GM19328 (cell line): ENCODE data around the gene SLC35F1.
"Not testable (repeated sequence)": the region's sequence is repeated elsewhere in the genome, so short reads cannot be mapped to it uniquely, and the experiment has no call there.

ENCODE experiments used
- ATAC-seq: cut with Tn5 transposase; IDR thresholded peaks from one replicate; pipeline ENCODE4 v1.9.1; 2021; ENCODE audit warnings: mild to moderate bottlenecking, moderate library complexity; ENCODE audit not compliant: unreplicated experiment

The SLC35F1 gene

DNA sequence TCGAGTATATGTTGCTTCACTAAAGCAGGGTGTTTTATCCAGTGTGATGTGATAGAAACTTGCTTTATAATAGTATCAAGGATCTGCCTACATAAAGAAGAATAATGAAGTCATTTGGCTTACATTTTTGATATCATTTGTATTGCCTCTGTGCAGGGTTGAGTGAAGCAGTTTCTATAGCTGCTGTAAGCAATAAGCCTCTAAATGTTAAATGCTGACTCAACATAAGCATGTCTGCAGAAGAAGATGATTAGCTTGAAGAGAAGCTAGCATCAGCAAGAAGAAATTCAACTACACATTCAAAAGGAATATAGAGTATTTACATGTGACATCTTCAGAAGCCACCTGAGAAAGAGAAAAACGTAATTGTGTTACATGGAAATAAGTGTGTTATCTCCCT is 17.6 kb downstream of the SLC35F1 start:
- ATAC-seq = no peak

GRCh38 chr6:117927866-117928265 is 20.8 kb downstream of the SLC35F1 start:
- no peak for ATAC-seq

GRCh38 chr6:117928833-117929232 is 21.8 kb downstream of the SLC35F1 start:
- ATAC-seq = no peak

GRCh38 chr6:117929501-117929900 is 22.4 kb downstream of the SLC35F1 start:
- ATAC-seq = no peak

DNA sequence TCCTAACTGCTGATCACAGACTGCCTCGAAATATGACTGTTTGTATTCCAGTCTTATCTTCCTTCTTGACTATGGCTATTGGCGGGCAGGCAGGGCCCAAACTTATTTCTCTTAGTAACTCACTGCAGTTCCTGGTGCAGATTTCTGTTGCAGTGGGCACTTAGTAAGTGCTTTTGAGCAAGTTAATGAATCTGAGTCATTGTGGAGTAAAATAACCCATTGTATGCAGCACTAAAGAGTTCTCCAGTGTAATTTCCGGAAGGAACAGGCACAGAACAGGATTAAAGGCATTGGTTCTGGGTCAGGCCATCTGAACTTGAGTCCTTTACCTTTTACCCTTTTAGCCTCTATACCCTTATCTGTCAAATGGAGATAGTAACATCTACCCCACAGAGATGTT is 23.6 kb downstream of the SLC35F1 start:
- ATAC-seq = no peak

DNA sequence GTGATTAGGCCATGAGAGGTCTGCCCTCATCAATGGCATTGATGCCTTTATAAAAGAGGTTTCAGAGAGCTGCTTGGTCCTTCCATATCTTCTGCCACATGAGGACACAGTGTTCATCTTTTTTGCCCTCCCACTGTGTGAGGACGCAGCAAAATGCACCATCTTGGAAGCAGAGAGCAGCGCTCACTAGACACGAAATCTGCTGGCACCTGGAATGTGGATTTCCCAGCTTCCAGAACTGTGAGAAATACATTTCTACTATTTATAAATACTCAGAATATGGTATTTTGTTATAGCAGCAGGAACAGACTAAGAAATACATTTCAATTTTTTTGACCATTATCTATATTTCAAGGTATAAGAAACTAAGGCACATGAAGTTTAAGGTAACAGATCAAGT is 24.9 kb downstream of the SLC35F1 start:
- ATAC-seq = no peak

DNA sequence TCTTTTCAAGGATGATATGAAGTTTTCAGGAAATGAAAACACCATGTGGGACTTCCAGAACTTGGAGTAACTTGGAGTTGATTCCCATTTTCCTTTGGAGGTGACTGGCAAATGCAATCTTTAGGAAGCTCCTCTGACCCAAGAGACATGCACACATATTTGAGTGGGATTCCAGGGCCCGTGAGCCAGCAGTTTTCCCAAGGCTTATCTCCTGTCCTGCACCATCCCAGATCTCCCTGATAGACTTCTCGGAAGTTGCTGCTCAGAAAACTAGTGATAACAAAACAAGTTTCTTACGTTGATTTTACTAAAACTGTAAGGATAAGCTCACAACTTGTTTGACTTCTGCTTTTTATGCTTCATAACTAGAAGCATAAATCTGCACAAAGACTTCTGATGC is 25.6 kb downstream of the SLC35F1 start:
- ATAC-seq = no peak

- ATAC-seq = no peak
Observed at GRCh38 chr6:117933471-117933870, 26.4 kb downstream of the SLC35F1 start.

- ATAC-seq = no peak
Observed at GRCh38 chr6:117938311-117938995, 31.4 kb downstream of the SLC35F1 start.

DNA sequence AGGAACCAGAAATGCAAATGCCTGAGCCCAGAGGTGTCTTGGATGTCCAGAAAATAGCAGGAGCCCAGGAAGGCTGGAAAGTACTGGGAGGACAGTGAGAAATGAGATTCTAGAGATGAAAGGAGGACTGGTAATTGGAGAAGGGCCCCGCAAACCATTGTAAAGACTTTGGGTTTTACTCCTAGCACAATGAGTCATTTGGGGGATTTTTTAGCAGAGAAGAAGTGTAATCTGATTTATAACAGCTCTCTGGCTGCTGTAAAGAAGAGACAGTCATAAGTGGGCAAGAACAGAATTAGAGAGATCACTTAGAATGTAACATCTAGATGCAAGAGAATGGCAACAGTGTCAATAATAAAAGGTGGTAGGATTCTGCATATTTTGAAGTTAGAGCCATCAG is 40.2 kb downstream of the SLC35F1 start:
- ATAC-seq = no peak

DNA sequence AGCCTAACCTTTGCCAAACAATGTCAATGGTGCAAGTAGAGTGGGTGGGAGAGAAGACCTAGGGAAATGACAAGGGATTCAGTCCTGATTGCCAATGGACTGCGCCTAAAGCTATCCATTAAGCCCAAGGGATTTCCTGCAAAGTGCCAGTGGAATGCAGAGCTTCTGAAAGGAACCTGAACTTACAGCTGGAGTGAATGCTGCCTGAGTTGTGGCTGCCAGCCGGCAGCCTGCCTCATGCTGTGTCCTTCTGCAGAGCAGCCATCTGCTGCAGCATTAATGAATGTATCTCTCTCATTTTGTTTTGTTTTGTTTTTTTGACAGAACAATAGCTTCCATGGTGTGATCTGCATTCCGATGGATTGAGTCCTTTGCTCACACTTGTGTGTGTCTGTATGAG is 44.7 kb downstream of the SLC35F1 start:
- ATAC-seq = no peak

DNA sequence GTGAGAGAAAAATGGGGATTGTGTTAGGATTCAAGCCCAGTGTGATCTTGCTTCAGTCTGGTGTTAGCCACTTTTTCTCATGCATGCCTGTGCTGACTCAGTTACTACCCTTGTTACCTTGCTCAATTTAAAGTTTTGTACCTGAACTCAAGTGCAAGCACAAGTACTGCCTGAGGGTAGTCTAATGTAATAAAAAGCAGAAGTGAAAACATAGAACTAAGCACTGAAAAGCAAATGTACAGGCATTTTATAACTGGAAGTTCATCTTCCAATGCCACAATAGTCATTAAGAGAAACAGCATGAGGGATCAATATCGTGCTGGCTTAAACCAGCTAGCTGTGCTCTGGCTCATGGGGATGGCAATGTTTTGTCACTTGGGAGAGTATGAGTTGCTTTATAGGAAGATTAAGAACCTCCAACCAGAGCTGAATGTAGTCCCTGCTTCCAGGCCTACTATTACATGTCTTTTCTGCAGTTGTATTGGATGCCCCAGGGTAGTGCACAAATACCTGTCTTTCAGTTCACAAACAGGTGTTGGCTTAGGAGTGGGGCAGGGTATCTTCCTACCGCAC is 48.7 kb downstream of the SLC35F1 start:
- peak; percentile 62 for ATAC-seq

DNA sequence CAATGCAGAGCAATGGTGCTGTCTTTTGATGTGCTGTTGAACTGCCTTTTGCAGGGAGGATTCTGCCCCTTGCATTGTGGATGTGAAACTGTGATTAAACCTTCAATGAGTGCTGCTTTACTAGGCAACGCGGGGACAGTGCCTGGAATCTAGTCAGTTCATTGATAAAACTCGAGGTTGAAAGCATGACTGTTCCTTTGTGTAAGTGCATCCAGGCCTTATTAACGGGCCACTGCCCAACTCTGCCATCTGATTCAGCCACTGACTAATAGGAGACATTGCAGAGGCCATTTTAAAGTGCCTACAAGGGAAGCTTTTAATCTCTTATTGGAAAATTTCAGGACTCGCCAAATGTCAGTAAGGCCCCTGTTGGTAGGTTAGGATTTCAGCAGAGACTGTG is 49.3 kb downstream of the SLC35F1 start:
- no peak for ATAC-seq

- ATAC-seq = no peak
Observed at GRCh38 chr6:117958536-117958935, 51.5 kb downstream of the SLC35F1 start.

DNA sequence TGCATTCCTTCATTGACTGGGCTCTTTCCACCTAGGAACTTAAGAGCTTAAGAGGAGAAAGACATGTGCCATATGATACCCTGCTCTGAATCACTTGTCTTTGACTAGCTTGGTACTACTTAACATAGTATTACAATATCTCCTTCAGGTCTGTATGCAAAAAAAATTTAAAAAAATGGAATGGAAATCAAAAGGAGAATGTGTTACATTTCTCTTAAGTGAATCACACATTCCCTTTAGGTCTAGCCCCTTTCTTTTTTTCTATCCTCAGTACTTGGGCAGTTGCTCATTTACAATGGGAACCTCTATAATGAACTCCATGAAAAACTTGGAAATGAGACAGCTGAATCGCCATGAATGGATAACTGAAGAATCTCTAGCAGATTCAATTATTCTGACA is 53.8 kb downstream of the SLC35F1 start:
- no peak for ATAC-seq

- ATAC-seq = no peak
Observed at GRCh38 chr6:117961301-117961700, 54.2 kb downstream of the SLC35F1 start.

GRCh38 chr6:117965763-117966162 is 58.7 kb downstream of the SLC35F1 start:
- ATAC-seq = not testable (repeated sequence)

DNA sequence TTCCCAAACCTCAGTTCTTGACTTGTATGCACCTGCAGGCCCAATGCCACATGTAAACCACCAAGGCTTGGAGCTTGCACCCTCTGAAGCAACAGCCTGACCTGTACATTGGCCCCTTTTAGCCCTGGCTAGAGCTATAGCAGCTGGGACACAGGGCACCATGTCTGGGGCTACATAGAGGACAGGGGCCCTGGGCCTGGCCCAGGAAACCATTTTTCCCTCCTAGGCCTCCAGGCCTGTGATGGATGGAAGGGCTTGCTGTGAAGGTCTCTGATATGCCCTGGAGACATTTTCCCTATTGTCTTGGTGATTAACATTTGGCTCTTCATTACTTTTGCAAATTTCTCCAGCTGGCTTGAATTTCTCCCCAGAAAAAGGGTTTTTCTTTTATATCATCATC is 64.6 kb downstream of the SLC35F1 start:
- ATAC-seq = no peak

DNA sequence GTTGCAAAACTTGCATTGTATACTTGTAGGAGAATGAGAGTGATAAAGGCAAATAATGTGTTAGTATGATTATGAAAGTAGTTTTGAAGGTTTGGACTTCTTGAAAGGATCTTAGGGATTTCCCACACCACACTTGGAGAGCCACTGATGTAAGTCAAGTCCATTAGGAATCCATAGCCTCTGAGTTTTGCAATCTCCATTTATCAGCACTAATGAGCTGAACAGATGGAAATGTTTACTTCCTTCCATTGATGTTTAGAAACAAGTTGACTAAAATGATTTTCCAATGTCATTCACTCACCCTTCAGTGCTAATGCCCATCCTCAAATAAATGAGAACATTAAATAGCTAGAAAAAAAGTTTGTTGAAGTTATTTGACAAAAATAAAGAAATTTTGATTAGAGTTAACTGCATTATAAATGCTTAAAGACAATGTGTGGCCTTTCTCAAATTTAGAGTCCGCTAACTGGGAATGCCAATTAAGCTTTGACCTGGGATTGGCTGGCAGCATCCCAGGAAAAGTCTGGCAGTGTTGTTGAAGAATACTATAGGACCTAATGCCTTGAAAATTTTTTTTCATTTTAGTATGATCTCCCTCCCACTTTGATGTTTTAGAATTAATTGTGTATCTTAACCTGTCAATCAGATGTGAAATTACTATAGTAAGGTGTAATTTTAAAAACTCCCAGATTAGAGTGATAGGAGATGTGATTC is 68.0 kb downstream of the SLC35F1 start:
- no peak for ATAC-seq

- no peak for ATAC-seq
Observed at GRCh38 chr6:117976030-117976651, 69.1 kb downstream of the SLC35F1 start.

GRCh38 chr6:117985916-117986315 is 78.9 kb downstream of the SLC35F1 start:
- ATAC-seq = no peak

DNA sequence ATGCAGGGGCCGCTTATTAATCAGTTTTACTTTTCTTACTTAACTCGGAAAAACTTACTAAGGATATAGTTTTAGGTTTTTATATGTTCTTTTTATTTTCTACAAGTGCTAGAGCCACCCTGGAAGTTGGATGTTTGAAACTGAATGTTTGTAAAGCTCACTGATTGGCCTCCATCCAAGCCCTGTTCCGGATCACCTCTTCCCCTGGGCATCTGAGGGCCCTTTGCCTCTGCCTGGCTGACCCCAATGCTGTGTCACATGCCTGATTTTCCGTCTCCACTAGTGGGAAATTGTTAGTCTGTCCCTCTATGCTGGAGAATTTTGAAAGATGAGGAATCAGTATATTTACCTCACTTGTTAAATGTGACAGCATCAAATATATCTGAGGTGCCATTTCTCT is 79.3 kb downstream of the SLC35F1 start:
- no peak for ATAC-seq
